Medulla oblongata (tissue), 1 donor: Measurements from ENCODE around the gene MICB.
"Not testable (repeated sequence)": the region's sequence is repeated elsewhere in the genome, so short reads cannot be mapped to it uniquely, and the experiment has no call there.

Experiments
- DNase-seq: peaks from one replicate; pipeline ENCODE4 v3.0.0-alpha.2; 2015; ENCODE audit errors: extremely low spot score

MICB gene

GRCh38 chr6:31509036-31509435 lies 11.1 kb downstream of the MICB start:
- DNase-seq: not testable (repeated sequence)

DNA sequence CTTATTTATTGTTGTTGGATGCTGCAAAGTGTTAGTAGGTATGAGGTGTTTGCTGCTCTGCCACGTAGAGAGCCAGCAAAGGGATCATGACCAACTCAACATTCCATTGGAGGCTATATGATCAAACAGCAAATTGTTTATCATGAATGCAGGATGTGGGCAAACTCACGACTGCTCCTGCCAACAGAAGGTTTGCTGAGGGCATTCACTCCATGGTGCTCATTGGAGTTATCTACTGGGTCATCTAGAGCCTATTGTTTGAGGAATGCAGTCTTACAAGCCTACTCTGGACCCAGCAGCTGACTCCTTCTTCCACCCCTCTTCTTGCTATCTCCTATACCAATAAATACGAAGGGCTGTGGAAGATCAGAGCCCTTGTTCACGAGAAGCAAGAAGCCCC lies 12.1 kb downstream of the MICB start:
- no peak for DNase-seq

DNA sequence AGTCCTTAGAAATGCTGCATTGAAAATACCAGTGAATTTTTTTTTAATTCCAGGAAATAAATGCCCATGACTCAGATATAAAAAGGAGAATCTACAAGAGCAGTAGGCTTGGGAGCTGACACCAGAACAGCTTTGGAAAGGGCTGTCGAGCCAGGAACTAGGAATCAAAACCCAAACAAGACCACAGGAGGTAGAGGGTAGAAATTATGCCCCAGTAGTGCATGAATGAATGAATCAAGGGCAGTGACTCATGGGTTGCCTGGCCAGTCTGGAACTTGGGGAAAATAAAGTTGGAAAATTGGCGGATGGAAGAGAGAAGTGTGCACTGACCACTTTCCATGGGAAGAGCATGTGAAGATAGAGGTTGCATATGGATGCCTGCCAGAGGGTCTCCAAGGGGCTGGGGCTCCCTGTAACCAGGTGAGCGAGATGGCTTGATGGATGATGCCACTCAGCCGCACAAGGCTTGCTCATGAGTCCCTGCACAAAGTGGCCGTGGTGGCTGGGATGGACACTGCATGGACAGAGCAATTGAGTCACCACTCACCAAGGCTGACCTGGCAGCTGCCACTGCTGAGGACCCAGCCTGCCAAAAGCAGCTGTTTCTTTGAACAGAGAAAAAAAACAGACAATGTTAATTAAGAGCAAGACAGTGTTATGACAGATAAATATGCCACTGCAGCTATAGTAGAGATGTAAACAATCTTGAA lies 15.7 kb downstream of the MICB start:
- no peak for DNase-seq

DNA sequence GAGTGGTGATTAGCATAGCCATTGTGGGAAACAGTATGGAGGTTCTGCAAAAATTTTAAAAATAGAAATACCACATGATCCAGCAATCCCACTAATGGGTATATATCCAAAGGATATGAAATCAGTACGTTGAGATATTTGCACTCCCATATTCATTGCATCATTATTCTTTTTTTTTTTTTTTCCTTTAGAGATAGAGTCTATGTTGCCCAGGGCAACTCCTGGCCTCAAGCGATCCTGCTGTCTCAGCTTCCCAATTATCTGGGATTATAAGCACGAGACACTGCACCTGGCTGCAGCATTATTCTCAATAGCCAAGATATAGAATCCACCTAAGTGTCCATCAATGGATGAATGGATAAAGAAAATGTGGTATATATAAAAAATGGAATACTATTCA lies 23.9 kb downstream of the MICB start:
- DNase-seq: no peak

- no peak for DNase-seq
Observed at GRCh38 chr6:31525553-31525931, 27.6 kb downstream of the MICB start.

- no peak for DNase-seq
Observed at GRCh38 chr6:31525932-31526591, 28.1 kb downstream of the MICB start.

- DNase-seq: no peak
Observed at GRCh38 chr6:31528307-31528777, 30.4 kb downstream of the MICB start.

- no peak for DNase-seq
Observed at GRCh38 chr6:31528821-31529328, 30.9 kb downstream of the MICB start, which contains the start of gene MCCD1. Gene MCCD1, plus strand, starts transcription at chr6:31528962. Its CDS starts 53 bp downstream, at chr6:31529015.

DNA sequence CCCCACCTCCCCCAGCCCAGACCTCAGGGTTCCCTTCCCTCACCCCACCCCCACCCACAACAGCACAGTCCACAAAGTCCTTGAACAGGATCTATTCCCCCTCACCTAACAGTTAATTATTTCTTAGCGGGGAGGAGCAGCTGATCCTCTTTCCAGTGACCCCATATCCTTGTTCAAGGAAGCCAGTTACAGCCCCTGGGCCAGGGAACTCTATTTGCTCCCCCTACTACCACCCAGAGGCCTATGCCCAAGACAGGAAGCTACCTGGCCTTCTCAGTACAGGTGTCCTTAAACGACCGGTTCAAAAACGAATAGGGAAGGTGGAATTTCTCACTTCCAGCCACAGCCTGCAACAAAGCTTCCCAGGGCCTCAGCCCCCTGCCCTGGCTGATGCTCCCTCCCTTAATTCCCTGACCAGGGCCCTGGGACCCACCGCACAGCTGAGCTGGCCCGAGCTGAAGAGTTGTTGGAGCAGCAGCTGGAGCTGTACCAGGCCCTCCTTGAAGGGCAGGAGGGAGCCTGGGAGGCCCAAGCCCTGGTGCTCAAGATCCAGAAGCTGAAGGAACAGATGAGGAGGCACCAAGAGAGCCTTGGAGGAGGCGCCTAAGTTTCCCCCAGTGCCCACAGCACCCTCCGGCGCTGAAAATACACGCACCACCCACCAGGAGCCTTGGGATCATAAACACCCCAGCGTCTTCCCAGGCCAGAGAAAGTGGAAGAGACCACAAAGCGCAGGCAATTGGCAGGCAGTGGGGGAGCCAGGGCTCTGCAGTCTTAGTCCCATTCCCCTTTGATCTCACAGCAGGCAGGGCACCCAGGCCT lies 31.6 kb downstream of the MICB start:
- no peak for DNase-seq

GRCh38 chr6:31530659-31531058 lies 32.7 kb downstream of the MICB start:
- DNase-seq: no peak

GRCh38 chr6:31531162-31531561 lies 33.2 kb downstream of the MICB start:
- no peak for DNase-seq

- no peak for DNase-seq
Observed at GRCh38 chr6:31531771-31532643, 34.1 kb downstream of the MICB start.

- no peak for DNase-seq
Observed at GRCh38 chr6:31532644-31533454, 34.9 kb downstream of the MICB start.

DNA sequence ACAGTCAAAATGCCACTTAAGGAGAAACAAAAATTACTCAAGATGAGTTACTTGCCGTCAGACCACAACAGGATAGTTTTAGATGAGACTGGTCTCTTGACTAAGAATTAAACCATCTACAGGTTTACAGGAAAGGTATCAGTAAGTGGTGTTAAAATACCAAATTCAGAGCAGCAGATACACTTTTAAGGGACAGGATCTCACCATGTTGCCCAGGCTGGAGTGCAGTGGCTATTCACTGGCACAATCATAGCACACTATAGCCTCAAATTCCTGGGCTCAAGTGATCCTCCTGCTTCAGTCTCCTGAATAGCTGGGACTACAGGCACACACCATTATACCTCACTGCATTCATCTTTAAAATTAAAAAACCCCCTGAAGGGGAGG lies 35.5 kb downstream of the MICB start:
- no peak for DNase-seq

- DNase-seq: no peak
Observed at GRCh38 chr6:31534011-31534410, 36.1 kb downstream of the MICB start.

DNA sequence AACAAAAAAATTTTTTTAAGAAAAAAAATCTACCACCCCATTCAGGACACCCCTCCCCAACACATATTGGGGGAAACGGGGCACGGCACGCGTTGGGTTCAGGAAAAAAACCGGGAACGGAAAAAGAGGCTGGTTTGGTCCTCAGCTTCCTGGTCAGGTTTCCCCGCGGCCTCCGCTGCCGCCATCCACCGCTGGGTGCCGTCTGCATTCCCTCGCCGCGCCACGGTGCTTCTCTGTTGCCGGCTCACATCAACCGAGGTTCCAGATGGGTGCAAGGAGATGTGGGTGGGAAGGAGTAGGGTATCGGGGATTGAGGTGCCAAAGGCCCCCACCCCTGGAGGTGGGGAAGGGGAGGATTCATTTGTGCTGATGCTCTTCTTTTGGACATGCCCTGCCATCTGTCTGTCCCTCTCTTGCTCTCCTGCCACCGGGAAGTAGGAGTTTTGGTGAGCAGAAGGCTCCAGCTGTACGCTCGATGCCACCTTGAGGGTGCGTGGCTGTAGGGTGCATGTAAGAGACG lies 36.6 kb downstream of the MICB start:
- DNase-seq: no peak

DNA sequence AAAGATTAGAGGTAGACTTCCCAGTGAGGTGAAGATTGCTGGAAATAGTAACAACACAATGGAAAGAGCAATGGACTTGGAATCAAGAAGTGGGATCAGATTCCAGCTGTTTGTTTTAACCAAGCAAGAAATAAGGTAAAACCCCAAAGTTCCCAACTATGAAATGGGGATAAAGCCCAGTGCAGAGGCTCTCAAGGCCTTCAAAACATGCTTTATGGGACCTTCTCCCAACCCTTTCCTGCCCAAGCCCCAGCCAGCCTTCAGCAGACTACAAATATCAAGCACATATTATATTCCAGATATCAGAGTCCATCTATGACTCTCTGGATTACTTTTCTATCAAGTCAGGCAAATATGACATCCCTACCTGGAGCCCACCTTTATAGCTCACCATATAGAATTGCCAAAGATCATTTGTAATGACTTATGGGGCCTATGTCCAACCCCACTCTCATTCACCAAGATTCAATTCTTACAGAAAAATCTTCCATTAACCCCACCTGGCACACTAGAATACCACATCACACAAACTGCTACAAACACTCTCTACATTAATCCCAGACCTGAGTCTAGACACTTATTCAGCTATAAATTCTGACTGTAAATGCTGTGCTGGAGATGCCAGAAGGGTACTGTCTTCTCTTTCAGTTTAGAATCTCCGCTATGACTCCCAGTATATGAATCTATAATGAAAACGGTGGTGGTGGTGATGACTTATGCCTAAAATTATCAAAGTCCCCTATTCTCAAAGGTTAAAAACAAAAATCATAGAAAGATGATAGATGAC lies 37.8 kb downstream of the MICB start:
- no peak for DNase-seq

DNA sequence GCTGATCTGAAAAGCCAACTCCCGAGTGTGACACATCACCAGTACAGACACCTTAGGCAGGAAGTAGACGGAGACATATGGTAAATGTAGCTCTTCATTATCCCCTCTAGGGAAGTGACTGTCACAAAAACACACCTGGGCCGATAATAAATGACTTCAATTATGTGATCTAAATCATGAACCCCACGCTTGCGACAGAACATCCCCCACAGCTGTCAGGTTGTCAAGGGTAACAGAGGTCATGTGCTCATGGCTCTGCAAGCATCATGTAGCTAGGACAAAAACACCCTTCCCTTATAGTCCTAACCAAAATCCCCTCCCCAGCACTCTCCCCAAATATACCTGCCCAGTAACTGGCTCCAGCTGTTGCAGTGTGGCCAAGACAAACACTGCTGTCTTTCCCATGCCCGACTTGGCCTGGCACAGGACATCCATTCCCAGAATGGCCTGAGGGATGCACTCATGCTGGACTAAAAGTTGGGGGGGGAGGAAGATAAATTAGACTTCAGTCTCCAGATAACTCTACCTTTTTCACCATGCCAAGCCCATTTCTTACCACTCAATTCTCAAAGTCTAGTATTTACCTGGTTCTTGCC lies 41.0 kb downstream of the MICB start:
- DNase-seq: no peak

GRCh38 chr6:31540640-31541039 lies 42.7 kb downstream of the MICB start:
- DNase-seq: no peak
